ENCODE measurements around the gene SMO.
"Not testable (repeated sequence)": the region's sequence is repeated elsewhere in the genome, so short reads cannot be mapped to it uniquely, and the experiment has no call there.

The SMO gene

DNA sequence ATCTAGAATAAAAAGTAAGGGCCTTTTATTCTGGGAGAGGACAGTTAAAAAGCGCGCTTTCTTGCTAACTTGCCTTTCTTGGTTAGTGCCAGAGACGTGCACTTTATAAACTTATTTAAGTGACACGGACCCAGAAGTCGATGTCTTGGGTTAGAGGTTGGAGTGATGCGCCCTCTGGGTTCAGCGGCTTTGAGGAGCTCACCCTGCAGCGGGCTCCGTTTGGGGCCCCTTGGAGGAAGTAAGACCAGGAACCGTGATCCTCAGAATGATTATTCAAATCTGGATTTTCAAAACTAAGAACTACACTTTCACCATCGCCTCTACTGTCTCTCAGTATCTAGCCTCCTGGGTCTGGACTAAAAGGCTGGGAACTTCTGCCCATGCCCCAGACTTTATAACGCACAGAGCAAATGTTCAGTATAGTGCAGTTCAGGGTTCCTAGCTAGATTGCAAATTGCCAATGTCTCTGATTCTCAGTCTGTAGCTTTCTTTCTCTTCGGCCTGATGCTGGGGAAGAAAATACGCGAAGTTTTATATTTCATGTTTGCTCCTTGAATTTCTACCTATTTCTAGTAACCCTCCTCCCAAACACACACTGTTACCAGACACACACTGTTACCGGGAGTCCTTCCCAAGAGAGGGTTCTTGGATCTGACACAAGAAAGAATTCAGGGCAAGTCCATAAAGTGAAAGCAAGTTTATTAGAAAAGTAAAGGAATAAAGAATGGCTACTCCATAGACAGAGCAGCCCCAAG, 18.6 kb upstream of the SMO start:
- peak overlapping the region; percentile 49 for H3K4me3 ChIP-seq (ENCODE audit: low read length)
- TF ChIP-seq, protein P1, sequence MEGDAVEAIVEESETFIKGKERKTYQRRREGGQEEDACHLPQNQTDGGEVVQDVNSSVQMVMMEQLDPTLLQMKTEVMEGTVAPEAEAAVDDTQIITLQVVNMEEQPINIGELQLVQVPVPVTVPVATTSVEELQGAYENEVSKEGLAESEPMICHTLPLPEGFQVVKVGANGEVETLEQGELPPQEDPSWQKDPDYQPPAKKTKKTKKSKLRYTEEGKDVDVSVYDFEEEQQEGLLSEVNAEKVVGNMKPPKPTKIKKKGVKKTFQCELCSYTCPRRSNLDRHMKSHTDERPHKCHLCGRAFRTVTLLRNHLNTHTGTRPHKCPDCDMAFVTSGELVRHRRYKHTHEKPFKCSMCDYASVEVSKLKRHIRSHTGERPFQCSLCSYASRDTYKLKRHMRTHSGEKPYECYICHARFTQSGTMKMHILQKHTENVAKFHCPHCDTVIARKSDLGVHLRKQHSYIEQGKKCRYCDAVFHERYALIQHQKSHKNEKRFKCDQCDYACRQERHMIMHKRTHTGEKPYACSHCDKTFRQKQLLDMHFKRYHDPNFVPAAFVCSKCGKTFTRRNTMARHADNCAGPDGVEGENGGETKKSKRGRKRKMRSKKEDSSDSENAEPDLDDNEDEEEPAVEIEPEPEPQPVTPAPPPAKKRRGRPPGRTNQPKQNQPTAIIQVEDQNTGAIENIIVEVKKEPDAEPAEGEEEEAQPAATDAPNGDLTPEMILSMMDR (conservative IDR thresholded peaks at IDR 0.05; ENCODE audit: low read depth, low read length), result no peak
- DNase-seq (ENCODE audit: low read depth), result no peak

DNA sequence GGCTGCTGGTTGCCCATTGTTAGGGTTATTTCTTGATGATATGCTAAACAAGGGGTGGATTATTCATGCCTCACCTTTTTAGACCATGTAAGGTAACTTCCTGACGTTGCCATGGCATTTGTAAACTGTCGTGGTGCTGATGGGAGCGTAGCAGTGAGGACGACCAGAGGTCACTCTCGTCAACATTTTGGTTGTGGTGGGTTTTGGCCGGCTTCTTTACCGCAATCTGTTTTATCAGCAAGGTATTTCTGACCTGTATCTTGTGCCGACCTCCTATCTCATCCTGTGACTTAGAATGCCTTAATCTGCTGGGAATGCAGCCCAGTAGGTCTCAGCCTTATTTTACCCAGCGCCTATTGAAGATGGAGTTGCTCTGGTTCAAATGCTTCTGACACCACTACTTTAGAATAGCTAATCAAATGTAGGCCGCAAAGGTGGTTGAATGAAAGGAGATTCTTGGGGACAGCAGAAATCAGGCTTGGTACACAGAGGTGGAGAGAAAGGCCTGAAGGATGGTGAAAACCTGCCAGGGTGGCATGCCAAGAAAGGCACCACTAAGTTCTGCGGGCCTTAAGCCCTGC, 17.9 kb upstream of the SMO start:
- TF ChIP-seq, protein P1 (conservative IDR thresholded peaks at IDR 0.05; ENCODE audit: low read depth, low read length), result no peak
- DNase-seq (ENCODE audit: low read depth), result no peak
- no peak overlapping the region for H3K4me3 ChIP-seq (ENCODE audit: low read length)

DNA sequence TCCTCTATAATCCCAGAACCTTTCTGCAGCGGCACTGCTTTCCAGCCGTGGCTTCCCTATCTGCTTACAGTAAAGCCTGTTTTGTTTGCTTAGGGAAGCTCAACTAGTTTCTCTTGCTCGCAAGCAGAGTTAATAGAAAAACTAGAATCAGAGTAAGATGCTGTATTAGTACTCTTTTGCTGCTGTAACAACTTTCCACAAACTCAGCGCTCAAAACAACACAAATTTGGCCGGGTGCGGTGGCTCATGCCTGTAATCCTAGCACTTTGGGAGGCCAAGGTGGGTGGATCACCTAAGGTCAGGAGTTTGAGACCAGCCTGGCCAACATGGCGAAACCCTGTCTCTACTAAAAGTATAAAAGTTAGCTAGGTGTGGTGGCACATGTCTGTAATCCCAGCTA, 14.6 kb upstream of the SMO start:
- not testable (repeated sequence) for H3K4me3 ChIP-seq (ENCODE audit: low read length); DNase-seq (ENCODE audit: low read depth)

DNA sequence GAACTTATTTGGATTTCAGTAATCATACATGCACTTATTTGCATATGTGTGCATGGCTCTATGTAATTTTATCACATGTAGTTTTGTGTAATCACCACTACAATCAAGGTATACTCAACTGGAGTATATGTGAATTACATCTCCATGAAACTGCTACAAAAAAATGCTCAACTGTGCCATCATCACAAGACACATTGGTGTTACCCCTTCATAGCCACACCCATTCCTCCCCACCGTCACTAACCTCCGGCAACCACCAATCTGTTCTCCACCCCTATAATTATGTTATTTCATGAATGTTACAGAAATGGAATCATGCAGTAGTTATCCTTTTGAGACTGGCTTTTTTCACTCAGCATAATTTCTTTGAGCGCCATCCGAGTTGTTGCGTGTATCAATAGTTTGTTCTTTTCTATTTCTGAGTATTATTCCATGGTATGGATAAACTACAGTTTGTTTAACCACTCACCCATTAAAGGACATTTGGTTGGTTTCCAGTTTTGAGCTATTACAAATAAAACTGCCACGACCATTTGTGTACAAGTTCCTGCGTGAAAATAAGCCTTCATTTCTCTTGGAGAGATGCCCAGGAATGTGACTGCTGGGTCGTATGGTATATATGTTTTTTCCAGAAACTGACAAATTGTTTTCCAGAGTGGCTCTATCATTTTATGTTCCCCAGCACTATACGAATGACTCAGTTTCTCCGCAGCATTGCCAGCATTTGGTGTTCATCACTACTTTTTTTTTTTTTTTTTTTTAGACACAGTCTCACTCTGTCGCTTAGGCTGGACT, 11.3 kb upstream of the SMO start:
- no peak for DNase-seq (ENCODE audit: low read depth)
- no peak overlapping the region for H3K4me3 ChIP-seq (ENCODE audit: low read length)
- TF ChIP-seq, protein P1 (conservative IDR thresholded peaks at IDR 0.05; ENCODE audit: low read depth, low read length), result no peak

DNA sequence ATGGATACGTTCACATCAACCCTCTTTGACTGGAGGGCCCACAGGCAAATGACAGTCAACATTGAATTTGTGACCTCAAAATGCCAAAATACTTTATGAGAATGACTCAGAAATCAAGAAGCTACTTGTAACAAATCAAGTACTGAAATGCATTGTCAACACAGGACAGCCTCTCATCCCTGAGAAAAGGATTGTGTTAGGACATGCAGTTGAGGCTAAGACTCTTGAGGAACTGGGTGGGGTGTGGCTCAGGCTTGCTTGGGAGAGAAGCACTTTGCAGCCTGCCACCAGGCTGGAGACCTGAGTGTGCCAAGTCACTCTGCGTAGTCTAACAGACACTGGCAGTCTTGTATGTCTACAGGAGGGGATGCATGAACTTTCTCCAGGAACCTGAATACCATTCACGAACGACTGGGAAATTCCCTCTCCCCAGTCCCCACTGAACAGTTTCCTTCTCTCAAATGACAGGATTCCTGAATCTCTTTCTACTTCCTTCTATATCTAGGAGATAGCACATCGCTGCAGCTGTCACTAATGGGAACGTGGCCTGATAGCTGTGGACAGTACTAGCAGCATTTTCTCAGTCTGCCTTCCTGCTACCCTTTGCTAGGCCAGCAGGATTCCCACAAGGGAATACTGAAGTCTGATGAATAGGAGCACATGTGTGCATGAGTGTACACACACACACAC, 3.3 kb upstream of the SMO start:
- H3K4me3 ChIP-seq (ENCODE audit: low read length), result no peak overlapping the region
- DNase-seq (ENCODE audit: low read depth), result no peak
- TF ChIP-seq, protein P1 (conservative IDR thresholded peaks at IDR 0.05; ENCODE audit: low read depth, low read length), result no peak

DNA sequence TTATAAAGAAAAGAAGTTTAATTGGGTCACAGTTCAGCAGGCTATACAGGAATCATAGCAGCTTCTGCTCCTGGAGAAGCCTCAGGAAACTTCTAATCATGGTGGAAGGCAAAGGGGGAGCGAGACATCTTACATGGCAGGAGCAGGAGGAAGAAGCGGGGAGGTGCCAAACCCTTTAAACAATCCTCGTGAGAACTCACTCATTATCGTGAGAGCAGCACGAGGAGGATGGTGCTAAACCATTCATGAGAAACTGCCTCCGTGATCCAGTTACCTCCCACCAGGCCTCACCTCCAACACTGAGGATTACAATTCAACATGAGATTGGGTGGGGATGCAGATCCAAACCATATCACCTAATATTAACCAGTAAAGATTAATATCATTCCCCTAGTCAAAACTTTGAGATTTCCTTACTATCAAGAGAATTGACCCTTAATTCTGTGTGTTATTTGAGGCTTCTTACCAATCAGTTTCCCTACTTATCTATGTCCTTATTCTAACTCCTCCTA, 1.6 kb upstream of the SMO start:
- no peak overlapping the region for H3K4me3 ChIP-seq (ENCODE audit: low read length)
- no peak for DNase-seq (ENCODE audit: low read depth)
- TF ChIP-seq, protein P1 (conservative IDR thresholded peaks at IDR 0.05; ENCODE audit: low read depth, low read length), result no peak
